ENCODE results near the gene ZPLD1. TPM values are rescaled to one million over a fixed set of nuclear protein-coding genes. Genes with fewer than 3 reads are reported as not detected.

The ZPLD1 gene
- total RNA-seq, 1 donor from 2014 or later: not detected

- ATAC-seq (ENCODE audit: low read depth): no peak
- DNase-seq: no peak
- Mint-ChIP-seq H3K4me1 (no peaks in the 10 kb centered on the region), H3K4me3 (no peak overlapping the region), H3K9me3 (no peaks in the 10 kb centered on the region), H3K36me3 (ENCODE audit: low read depth) (no peaks in the 10 kb centered on the region), H3K27me3 (no peaks in the 10 kb centered on the region), H3K27ac (no peak overlapping the region)
- POLR2A ChIA-PET: no interaction called here
- TF ChIP-seq CTCF (IDR thresholded peaks at IDR 0.05): no peak
- CTCF ChIA-PET: no interaction called here
- intact Hi-C loops (cut with micrococcal nuclease): no loop called here
Observed at GRCh38 chr3:102447272-102447671, 12.5 kb downstream of the ZPLD1 start.

GRCh38 chr3:102449341-102449740 is 14.5 kb downstream of the ZPLD1 start:
- Mint-ChIP-seq H3K4me1 (no peaks in the 10 kb centered on the region), H3K9me3 (no peaks in the 10 kb centered on the region), H3K27me3 (no peaks in the 10 kb centered on the region), H3K27ac (no peak overlapping the region), H3K4me3 (no peak overlapping the region), H3K36me3 (ENCODE audit: low read depth) (no peaks in the 10 kb centered on the region)
- DNase-seq: no peak
- ChIA-PET POLR2A (no interaction called here), CTCF (interaction anchor here (0.9 kb wide), 1 partner anchor 220 kb away, joined by 3 read pairs; no protein-coding TSS in a partner anchor)
- no peak for ATAC-seq (ENCODE audit: low read depth)
- intact Hi-C loops (cut with micrococcal nuclease): no loop called here
- TF ChIP-seq CTCF (IDR thresholded peaks at IDR 0.05): no peak

- POLR2A ChIA-PET: no interaction called here
- TF ChIP-seq CTCF (IDR thresholded peaks at IDR 0.05): no peak
- H3K36me3 Mint-ChIP-seq (ENCODE audit: low read depth): no peaks in the 10 kb centered on the region
- no peaks in the 10 kb centered on the region for H3K9me3 Mint-ChIP-seq
- no peak overlapping the region for H3K27ac Mint-ChIP-seq
- intact Hi-C loops (cut with micrococcal nuclease): no loop called here
- H3K4me1 Mint-ChIP-seq: no peaks in the 10 kb centered on the region
- no peak for DNase-seq
- CTCF ChIA-PET: interaction anchor here (0.9 kb wide), 1 partner anchor 221 kb away, joined by 3 read pairs; no protein-coding TSS in a partner anchor
- no peaks in the 10 kb centered on the region for H3K27me3 Mint-ChIP-seq
- ATAC-seq (ENCODE audit: low read depth): no peak
- no peak overlapping the region for H3K4me3 Mint-ChIP-seq
Observed at GRCh38 chr3:102449930-102450329, 15.1 kb downstream of the ZPLD1 start.

GRCh38 chr3:102450976-102451375 is 16.2 kb downstream of the ZPLD1 start:
- Mint-ChIP-seq H3K27ac (no peak overlapping the region), H3K27me3 (peaks cover 2% of the 10 kb centered on the region), H3K9me3 (no peaks in the 10 kb centered on the region), H3K4me1 (no peaks in the 10 kb centered on the region), H3K36me3 (ENCODE audit: low read depth) (no peaks in the 10 kb centered on the region), H3K4me3 (no peak overlapping the region)
- ATAC-seq (ENCODE audit: low read depth) (no peak), DNase-seq (no peak)
- intact Hi-C loops (cut with micrococcal nuclease): no loop called here
- CTCF ChIA-PET: no interaction called here
- POLR2A ChIA-PET: no interaction called here
- no peak for TF ChIP-seq CTCF (IDR thresholded peaks at IDR 0.05)

- DNase-seq (no peak), ATAC-seq (ENCODE audit: low read depth) (no peak)
- ChIA-PET CTCF (no interaction called here), POLR2A (no interaction called here)
- no peaks in the 10 kb centered on the region for H3K4me1 Mint-ChIP-seq
- intact Hi-C loops (cut with micrococcal nuclease): no loop called here
- no peak for TF ChIP-seq CTCF (IDR thresholded peaks at IDR 0.05)
- no peak overlapping the region for H3K4me3 Mint-ChIP-seq
- no peaks in the 10 kb centered on the region for H3K36me3 Mint-ChIP-seq (ENCODE audit: low read depth)
- H3K27ac Mint-ChIP-seq: no peak overlapping the region
- H3K27me3 Mint-ChIP-seq: peaks cover 2% of the 10 kb centered on the region
- H3K9me3 Mint-ChIP-seq: no peaks in the 10 kb centered on the region
Observed at GRCh38 chr3:102451543-102451942, 16.7 kb downstream of the ZPLD1 start.
